Neural cell (in vitro differentiated cells): ENCODE data around the gene STARD10. TPM values are rescaled to one million over a fixed set of nuclear protein-coding genes. Genes with fewer than 3 reads are reported as not detected.

Experiments used
- H2AFZ ChIP-seq: fragments of 200-600, 300-800 bp; sonication (generic), shearing (Covaris generic); 2 replicates; pipeline ENCODE4 v1.6.0; 2014; ENCODE audit warnings: low read depth, mild to moderate bottlenecking, antibody characterized with exemption, low read length, moderate library complexity
- H3F3A ChIP-seq: fragments of 200-600 bp; shearing (Covaris generic); 2 replicates; pipeline ENCODE4 v1.6.1; 2016; ENCODE audit warnings: mild to moderate bottlenecking, moderate library complexity, mixed read lengths, antibody characterized with exemption, low read length; ENCODE audit not compliant: insufficient read depth, poor library complexity, severe bottlenecking
- H3K27ac ChIP-seq: fragments of 200-600, 300-800 bp; sonication (generic), shearing (Covaris generic); 2 replicates; pipeline ENCODE4 v1.5.1; 2014; ENCODE audit warnings: mild to moderate bottlenecking, low read length, moderate library complexity
- H3K27me3 ChIP-seq: fragments of 300-800, 200-600 bp; sonication (generic), shearing (Covaris generic); 2 replicates; pipeline ENCODE4 v1.6.0; 2014; ENCODE audit warnings: mild to moderate bottlenecking, low read depth, low read length, moderate library complexity; ENCODE audit not compliant: insufficient read depth
- H3K36me3 ChIP-seq: fragments of 300-800, 200-600 bp; sonication (generic), shearing (Covaris generic); 2 replicates; pipeline ENCODE4 v1.5.1; 2014; ENCODE audit warnings: mild to moderate bottlenecking, antibody characterized with exemption, low read length, moderate library complexity; ENCODE audit not compliant: insufficient read depth
- H3K4me2 ChIP-seq: fragments of 300-800, 200-600 bp; sonication (generic), shearing (Covaris generic); 2 replicates; pipeline ENCODE4 v1.6.0; 2014; ENCODE audit warnings: mild to moderate bottlenecking, low read length
- H3K4me3 ChIP-seq: fragments of 300-800, 200-600 bp; sonication (generic), shearing (Covaris generic); 2 replicates; pipeline ENCODE4 v1.5.1; 2014; ENCODE audit warnings: mild to moderate bottlenecking, low read length, moderate library complexity
- H3K79me2 ChIP-seq: fragments of 200-600 bp; shearing (Covaris generic); replicated peaks from 2 replicates; pipeline ENCODE4 v1.6.0; 2014; ENCODE audit warnings: mild to moderate bottlenecking, low read length, moderate library complexity; ENCODE audit not compliant: insufficient read depth
- H3K9ac ChIP-seq: fragments of 300-800, 200-600 bp; sonication (generic), shearing (Covaris generic); 2 replicates; pipeline ENCODE4 v1.6.1; 2016; ENCODE audit warnings: mild to moderate bottlenecking, low read length, mixed read lengths
- H3K9me2 ChIP-seq: fragments of 200-600 bp; shearing (Covaris generic); 2 replicates; pipeline ENCODE4 v1.6.1; 2016; ENCODE audit warnings: mild to moderate bottlenecking, low read length, mixed read lengths; ENCODE audit not compliant: insufficient read depth
- H3K9me3 ChIP-seq: fragments of 200-600, 300-800 bp; sonication (generic), shearing (Covaris generic); 2 replicates; pipeline ENCODE4 v1.6.1; 2016; ENCODE audit warnings: mild to moderate bottlenecking, mixed run types, low read length, moderate library complexity, mixed read lengths
- H4K20me1 ChIP-seq: fragments of 200-600 bp; shearing (Covaris generic); 2 replicates; pipeline ENCODE4 v1.6.1; 2016; ENCODE audit warnings: mild to moderate bottlenecking, mixed run types; ENCODE audit not compliant: insufficient read depth
- EP300 ChIP-seq: fragments of 450-650 bp; conservative IDR thresholded peaks from 2 replicates; pipeline ENCODE4 v1.6.1; 2014; ENCODE audit warnings: antibody characterized with exemption, mild to moderate bottlenecking, moderate library complexity; ENCODE audit not compliant: poor library complexity, severe bottlenecking
- EZH2 ChIP-seq: fragments of 200-600, 300-800 bp; shearing (Covaris generic), sonication (generic); IDR thresholded peaks from 2 replicates; pipeline ENCODE4 v1.6.1; 2014; ENCODE audit warnings: antibody characterized with exemption, low read length, borderline replicate concordance, mild to moderate bottlenecking; ENCODE audit not compliant: insufficient read depth, poor library complexity, severe bottlenecking
- MXI1 ChIP-seq: fragments of 450-650 bp; conservative IDR thresholded peaks from 2 replicates; pipeline ENCODE4 v1.6.1; 2014; ENCODE audit warnings: antibody characterized with exemption, mild to moderate bottlenecking; ENCODE audit not compliant: poor library complexity, severe bottlenecking
- POLR2AphosphoS5 ChIP-seq: IDR thresholded peaks from 2 replicates; pipeline ENCODE4 v1.6.1; 2012
- RAD21 ChIP-seq: fragments of 450-650 bp; conservative IDR thresholded peaks from 2 replicates; pipeline ENCODE4 v1.6.1; 2014; ENCODE audit warnings: antibody characterized with exemption, mild to moderate bottlenecking, moderate library complexity
- SMC3 ChIP-seq: fragments of 450-650 bp; conservative IDR thresholded peaks from 2 replicates; pipeline ENCODE4 v1.6.1; 2014; ENCODE audit warnings: antibody characterized with exemption, mild to moderate bottlenecking, moderate library complexity; ENCODE audit not compliant: poor library complexity
- TAF1 ChIP-seq: IDR thresholded peaks from 2 replicates; pipeline ENCODE4 v1.6.1; 2012; ENCODE audit warnings: low read depth
- polyA plus RNA-seq: library from polyadenylated mRNA; depleted of rRNA; stranded (reverse); fragments of >200 nt; gene quantifications from 2 replicates; pipeline ENCODE4 v1.2.3, GENCODE V29; 2014
- TF ChIP-seq, protein P1 (sequence below): IDR thresholded peaks from 2 replicates; pipeline ENCODE4 v1.6.1; 2012; ENCODE audit warnings: borderline replicate concordance
- TF ChIP-seq, protein P2 (sequence below): fragments of 450-650 bp; IDR thresholded peaks from 2 replicates; pipeline ENCODE4 v1.5.1; 2014; ENCODE audit warnings: antibody characterized with exemption, mild to moderate bottlenecking, moderate library complexity; ENCODE audit not compliant: poor library complexity, severe bottlenecking

Gene STARD10
- polyA plus RNA-seq, 1 donor from 2014 or later, result 29.0 TPM

DNA sequence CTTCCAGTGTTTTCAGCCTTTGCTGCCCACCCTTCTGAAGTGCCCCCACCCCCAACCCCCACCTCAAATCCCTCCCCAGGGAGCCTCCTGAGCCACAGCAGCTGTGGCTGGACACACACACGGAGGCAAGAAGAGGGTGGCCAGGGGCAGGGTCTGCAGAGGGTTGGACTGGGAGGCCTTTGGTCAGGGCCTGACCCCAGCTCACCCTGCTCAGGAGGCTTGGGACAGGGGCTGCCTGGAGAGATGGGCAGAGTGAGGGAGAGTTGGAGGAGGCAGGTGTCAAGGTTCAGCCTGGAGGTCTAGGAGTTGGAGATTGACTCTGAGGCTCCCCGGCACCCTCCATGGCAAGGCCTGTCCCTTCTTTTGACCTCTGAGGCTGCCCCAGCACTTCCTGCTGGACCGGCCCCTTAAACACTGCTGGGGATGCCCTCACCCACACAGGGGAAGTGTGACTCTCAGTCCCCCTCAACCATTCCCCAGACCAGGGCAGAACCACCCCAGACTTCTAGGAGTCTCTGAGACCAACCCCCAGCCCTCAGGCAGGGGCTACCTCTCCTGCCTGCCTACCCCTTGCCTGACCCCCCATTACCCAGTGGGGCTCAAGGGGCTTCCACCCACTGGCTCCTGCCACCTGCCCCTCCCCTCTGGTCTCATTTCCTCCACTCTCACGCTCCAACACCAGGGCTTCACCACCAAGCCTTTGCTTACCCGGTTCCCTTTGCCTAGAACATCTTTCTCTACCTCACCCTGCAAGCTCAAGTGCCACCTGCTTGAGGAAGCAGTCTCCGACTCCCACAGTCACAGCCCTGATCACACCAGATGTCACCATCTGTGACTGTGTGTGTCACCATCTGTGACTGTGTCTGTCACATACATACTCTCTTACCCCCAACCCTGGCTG, 50.3 kb downstream of the STARD10 start:
- Histone ChIP-seq H2AFZ (no peak overlapping the region), H3K27me3 (no peaks in the 10 kb centered on the region), H3K36me3 (no peaks in the 10 kb centered on the region), H4K20me1 (no peaks in the 10 kb centered on the region), H3K4me2 (no peak overlapping the region), H3K9me3 (no peaks in the 10 kb centered on the region), H3K9me2 (no peaks in the 10 kb centered on the region), H3K27ac (no peak overlapping the region), H3K4me3 (no peak overlapping the region), H3K79me2 (no peaks in the 10 kb centered on the region), H3K9ac (no peak overlapping the region), H3F3A (no peaks in the 10 kb centered on the region)
- TF ChIP-seq, protein P1, sequence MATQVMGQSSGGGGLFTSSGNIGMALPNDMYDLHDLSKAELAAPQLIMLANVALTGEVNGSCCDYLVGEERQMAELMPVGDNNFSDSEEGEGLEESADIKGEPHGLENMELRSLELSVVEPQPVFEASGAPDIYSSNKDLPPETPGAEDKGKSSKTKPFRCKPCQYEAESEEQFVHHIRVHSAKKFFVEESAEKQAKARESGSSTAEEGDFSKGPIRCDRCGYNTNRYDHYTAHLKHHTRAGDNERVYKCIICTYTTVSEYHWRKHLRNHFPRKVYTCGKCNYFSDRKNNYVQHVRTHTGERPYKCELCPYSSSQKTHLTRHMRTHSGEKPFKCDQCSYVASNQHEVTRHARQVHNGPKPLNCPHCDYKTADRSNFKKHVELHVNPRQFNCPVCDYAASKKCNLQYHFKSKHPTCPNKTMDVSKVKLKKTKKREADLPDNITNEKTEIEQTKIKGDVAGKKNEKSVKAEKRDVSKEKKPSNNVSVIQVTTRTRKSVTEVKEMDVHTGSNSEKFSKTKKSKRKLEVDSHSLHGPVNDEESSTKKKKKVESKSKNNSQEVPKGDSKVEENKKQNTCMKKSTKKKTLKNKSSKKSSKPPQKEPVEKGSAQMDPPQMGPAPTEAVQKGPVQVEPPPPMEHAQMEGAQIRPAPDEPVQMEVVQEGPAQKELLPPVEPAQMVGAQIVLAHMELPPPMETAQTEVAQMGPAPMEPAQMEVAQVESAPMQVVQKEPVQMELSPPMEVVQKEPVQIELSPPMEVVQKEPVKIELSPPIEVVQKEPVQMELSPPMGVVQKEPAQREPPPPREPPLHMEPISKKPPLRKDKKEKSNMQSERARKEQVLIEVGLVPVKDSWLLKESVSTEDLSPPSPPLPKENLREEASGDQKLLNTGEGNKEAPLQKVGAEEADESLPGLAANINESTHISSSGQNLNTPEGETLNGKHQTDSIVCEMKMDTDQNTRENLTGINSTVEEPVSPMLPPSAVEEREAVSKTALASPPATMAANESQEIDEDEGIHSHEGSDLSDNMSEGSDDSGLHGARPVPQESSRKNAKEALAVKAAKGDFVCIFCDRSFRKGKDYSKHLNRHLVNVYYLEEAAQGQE, result no peak
- TF ChIP-seq RAD21 (no peak), EP300 (no peak), MXI1 (no peak), TAF1 (no peak), SMC3 (no peak)
- TF ChIP-seq, protein P2, sequence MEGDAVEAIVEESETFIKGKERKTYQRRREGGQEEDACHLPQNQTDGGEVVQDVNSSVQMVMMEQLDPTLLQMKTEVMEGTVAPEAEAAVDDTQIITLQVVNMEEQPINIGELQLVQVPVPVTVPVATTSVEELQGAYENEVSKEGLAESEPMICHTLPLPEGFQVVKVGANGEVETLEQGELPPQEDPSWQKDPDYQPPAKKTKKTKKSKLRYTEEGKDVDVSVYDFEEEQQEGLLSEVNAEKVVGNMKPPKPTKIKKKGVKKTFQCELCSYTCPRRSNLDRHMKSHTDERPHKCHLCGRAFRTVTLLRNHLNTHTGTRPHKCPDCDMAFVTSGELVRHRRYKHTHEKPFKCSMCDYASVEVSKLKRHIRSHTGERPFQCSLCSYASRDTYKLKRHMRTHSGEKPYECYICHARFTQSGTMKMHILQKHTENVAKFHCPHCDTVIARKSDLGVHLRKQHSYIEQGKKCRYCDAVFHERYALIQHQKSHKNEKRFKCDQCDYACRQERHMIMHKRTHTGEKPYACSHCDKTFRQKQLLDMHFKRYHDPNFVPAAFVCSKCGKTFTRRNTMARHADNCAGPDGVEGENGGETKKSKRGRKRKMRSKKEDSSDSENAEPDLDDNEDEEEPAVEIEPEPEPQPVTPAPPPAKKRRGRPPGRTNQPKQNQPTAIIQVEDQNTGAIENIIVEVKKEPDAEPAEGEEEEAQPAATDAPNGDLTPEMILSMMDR, result no peak

DNA sequence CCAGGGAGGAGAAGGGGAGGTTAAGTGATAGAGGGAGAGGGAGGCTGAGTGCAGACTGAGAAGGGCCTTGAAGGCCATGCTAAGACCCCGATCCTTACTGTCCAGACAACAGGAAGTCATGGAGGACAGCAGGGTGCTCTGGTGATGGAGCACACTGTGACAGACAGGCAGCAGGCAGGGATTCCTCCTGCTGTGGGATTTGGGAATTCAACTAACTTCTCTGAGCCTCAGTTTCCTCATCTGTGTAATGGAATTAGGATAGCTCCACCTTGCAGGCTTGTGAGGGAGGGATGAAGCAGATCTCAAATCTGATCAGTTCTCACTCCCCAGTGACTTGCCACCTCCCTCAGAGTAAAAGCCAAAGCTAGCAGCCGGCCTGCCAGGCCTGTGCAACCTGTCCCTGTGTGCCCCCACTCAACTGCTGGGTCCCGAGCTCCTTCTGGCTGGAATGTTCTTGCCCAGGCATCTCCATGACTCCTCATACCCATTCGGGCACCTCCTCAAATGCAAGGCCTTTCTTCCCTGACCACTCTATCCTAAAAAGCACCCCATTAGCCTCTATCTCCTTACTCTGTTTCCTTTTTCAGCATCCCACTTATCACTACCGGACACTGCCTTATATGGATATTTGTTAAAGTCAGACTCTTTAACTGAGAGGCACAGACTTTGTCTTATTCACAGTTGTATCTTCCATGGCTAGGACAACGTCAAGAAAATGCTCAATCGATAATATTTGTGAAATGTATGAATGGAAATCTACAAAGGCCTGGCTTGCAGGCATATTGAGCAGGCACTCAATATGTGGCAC, 51.1 kb downstream of the STARD10 start:
- no peaks in the 10 kb centered on the region for H3K9me3 ChIP-seq
- no peaks in the 10 kb centered on the region for H3K36me3 ChIP-seq
- no peaks in the 10 kb centered on the region for H3K9me2 ChIP-seq
- no peak overlapping the region for H3K4me3 ChIP-seq
- no peak overlapping the region for H2AFZ ChIP-seq
- no peaks in the 10 kb centered on the region for H3K27me3 ChIP-seq
- no peaks in the 10 kb centered on the region for H4K20me1 ChIP-seq
- H3K9ac ChIP-seq, result no peak overlapping the region
- H3K4me2 ChIP-seq, result no peak overlapping the region
- TF ChIP-seq, protein P1, result no peak
- TF ChIP-seq EZH2, result no peak
- no peak for TF ChIP-seq EP300
- TF ChIP-seq MXI1, result no peak
- TF ChIP-seq, protein P2, result no peak
- no peak for TF ChIP-seq TAF1
- no peak for TF ChIP-seq SMC3
- TF ChIP-seq RAD21, result no peak
- no peak for TF ChIP-seq POLR2AphosphoS5
- no peaks in the 10 kb centered on the region for H3K79me2 ChIP-seq
- H3F3A ChIP-seq, result no peaks in the 10 kb centered on the region
- no peak overlapping the region for H3K27ac ChIP-seq
